GM18499 (cell line): ENCODE data around the gene FAM219B.
"Not testable (repeated sequence)": the region's sequence is repeated elsewhere in the genome, so short reads cannot be mapped to it uniquely, and the experiment has no call there.

Source experiments
- ATAC-seq: cut with Tn5 transposase; IDR thresholded peaks from one replicate; pipeline ENCODE4 v1.9.1; 2021; ENCODE audit warnings: moderate number of reproducible peaks; ENCODE audit not compliant: insufficient read depth, unreplicated experiment

The FAM219B gene

DNA sequence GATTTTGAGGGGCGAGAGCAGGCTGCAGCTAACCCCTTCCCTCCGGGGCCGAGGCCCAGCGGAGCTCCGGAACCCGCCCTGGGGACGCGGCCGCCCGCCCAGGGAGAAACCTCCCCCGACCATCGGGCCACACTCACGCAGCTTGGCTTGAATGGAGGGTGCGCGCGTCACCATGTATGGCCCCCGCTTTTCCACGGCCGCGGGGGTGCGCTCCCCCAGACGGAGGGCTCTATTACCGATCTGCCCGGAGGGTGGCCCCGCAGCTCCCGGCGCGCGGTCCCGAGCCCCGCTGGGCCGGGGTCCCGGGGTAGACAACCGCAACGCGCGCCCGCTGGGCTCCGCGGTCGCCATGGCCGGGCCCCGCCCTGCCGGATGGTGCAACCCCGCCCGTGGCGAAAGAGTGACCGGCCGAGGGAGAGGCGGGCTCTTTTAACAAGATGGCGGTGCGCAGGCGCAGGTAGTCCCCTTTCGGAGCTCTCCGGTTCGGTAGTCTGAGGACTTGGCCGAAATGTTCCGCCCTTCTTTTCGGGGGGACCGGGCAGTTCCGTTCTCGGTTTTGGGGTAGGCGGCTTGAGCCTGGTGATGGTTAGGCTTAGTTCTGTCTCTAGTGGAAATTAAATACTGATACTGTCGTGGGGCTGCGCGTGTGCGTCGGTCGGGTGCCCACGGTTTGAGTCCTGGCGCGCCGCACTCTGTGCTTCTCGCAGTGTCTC lies at the start of gene FAM219B:
Gene FAM219B (minus strand): TSS at position 402 of the 713 bp plus-strand sequence. CDS start 51 bp downstream, at position 351.
- no peak for ATAC-seq

GRCh38 chr15:74955796-74956647 lies 49.4 kb upstream of the FAM219B start:
- ATAC-seq: no peak

DNA sequence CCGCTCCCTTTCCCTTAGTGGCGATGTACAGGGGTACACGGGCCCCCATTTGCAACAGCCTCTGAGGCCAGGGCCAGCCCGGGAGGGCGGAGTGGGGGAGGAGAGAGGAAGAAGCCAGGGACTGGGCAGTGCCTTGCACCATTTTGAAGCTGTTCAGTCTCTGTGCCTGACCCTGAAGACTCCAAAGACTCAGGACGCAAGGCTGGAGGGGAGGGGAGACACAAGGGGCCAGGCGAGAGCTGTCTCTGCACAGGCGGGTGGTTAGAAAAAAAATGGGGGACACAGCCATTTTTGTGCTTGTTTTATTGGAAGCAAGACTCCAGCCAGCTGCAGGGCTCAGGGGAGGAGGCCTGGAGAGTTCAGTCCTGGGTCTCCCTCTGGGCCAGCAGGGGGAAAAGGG lies 48.4 kb upstream of the FAM219B start:
- no peak for ATAC-seq

DNA sequence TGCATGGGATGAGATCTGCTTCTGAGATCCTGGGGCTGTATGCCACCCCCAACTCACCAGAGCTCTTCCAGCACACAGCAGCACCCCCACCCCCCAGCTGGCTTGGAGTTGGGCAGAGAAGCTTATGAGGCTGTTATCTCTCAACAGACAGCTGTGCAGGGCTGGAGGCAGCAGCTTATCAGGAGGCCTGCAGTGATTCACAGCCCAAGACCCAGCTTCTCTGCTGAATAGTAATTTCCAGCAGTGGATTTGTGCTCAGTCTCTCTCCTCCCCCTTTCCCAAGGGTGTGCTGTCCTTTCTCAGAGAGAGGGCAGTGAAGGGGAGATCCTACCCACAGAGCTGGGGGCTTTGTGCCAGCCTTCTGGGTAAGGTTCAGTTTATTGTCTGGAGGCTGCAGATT lies 47.9 kb upstream of the FAM219B start:
- ATAC-seq: no peak

- no peak for ATAC-seq
Measured at GRCh38 chr15:74951006-74951405, 44.4 kb upstream of the FAM219B start.

GRCh38 chr15:74950078-74950908 lies 43.6 kb upstream of the FAM219B start:
- no peak for ATAC-seq

DNA sequence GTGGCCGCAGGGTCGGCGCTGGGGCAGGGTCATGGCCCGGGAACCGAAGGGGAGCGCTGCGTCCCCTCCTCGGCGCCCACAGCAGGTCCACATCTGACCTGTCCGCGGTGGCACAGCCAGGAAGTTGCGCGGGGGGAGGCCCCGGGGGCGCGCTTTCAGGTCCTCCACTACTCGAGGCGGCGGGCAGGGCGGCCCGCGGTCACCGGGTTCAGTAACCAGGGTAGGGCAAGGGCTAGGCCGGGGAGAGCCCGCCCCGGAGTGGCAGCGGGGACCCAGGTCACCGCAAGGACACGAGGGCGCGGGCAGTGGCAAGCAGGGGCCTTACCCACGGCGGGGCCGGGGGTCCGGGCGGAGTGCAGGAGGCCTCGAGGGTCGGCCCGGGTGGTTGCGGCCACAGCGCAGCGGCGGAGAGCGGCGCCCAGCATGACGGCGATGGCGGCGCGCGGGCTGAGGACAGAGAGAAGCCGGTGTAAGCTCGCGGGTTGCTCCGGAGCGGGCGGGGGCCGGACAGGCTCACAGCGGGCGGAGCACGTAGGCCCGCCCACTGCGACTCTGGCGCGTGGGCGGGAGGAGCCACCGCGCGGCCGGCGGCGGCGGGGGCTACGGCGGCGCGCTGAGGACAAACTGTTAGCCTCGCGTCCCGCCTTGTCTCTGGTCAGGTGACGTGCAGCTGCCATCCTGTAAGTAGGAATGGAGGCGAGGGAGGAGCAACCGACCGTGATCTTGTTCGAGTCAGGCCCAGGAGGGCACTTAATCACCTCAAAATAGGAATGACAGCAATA lies 31.1 kb upstream of the FAM219B start, which contains the start of gene COX5A:
Gene COX5A (minus strand): TSS at position 484 of the 782 bp plus-strand sequence. CDS start 59 bp downstream, at position 425.
- ATAC-seq: peak; percentile 51

GRCh38 chr15:74937272-74937589 lies 30.6 kb upstream of the FAM219B start:
- ATAC-seq: no peak

DNA sequence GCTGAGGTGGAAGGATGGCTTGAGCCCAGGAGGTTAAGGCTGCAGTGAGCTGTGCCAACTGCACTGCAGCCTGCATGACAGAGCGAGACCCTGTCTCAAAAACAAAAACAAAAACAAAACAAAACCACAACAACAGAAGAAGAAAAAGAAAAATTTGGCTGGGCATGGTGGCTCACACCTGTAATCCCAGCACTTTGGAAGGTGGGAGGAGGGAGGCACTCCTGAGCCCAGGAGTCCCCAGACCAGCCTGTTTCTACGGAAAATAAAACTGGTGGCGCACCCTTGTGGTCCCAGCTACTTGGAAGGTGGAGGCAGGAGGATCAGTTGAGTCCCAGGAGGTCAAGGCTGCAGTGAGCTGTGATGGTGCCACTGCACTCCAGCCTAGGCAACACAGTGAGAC lies 28.5 kb upstream of the FAM219B start:
- not testable (repeated sequence) for ATAC-seq

GRCh38 chr15:74933573-74933972 lies 26.9 kb upstream of the FAM219B start:
- no peak for ATAC-seq

DNA sequence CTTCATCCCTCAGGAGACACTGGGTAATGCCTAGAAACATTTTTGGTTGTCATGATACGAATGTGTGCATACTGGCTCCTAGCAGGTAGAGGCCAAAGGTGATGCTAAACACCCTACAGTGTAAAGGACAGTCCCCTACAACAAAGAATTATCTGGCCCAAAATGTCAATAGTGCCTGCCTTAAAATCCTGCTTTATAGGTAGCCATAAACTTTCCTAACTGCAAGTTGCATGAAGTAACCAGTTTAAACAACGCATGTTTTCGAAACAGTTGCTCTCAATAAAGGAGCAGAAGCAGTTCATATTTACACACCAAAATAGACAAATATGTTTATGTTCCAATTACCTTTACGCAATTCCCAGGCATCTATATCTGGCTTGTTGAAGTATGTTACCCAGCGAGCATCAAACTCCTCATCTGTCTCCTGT lies 22.1 kb upstream of the FAM219B start:
- no peak for ATAC-seq

DNA sequence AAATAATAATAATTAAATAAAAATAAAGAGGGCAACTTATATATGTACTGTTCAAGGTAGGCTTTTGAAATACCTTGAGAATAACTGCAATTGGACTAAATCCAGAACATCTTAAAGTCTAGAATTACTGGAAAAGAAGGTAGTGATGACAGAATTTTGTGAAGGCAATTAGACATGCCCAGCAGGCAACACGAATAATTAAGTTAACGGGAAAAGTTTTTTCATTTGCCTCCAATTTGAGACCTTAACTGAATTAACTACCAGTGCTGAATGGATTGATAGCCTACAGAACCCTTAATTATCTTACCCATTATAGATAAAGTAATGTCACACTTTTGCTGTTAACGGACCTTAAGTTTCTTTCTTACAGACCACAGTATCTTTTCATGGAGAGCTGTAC lies 17.9 kb upstream of the FAM219B start:
- ATAC-seq: no peak

GRCh38 chr15:74920456-74920855 lies 13.8 kb upstream of the FAM219B start:
- no peak for ATAC-seq

DNA sequence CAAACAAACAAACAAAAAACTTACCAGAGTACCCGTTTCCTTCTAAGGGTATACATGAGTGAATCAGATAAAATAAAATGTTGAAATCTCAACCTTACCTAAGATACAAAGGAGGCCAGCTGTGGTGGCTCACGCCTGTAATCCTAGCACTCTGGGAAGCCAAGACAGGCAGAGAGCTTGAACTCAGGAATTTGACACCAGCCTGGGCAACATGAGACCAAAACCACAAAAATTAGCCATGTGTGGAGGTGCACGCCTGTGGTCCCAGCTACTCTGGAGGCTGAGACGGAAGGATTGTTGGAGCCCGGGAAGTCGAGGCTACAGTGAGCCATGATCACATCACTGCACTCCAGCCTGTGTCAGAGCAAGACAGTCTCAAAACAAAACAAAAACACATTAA lies 11.0 kb upstream of the FAM219B start:
- no peak for ATAC-seq

GRCh38 chr15:74913799-74914198 lies 7.1 kb upstream of the FAM219B start:
- ATAC-seq: not testable (repeated sequence)

GRCh38 chr15:74913041-74913440 lies 6.4 kb upstream of the FAM219B start:
- no peak for ATAC-seq

GRCh38 chr15:74908635-74909034 lies 2.0 kb upstream of the FAM219B start:
- no peak for ATAC-seq

DNA sequence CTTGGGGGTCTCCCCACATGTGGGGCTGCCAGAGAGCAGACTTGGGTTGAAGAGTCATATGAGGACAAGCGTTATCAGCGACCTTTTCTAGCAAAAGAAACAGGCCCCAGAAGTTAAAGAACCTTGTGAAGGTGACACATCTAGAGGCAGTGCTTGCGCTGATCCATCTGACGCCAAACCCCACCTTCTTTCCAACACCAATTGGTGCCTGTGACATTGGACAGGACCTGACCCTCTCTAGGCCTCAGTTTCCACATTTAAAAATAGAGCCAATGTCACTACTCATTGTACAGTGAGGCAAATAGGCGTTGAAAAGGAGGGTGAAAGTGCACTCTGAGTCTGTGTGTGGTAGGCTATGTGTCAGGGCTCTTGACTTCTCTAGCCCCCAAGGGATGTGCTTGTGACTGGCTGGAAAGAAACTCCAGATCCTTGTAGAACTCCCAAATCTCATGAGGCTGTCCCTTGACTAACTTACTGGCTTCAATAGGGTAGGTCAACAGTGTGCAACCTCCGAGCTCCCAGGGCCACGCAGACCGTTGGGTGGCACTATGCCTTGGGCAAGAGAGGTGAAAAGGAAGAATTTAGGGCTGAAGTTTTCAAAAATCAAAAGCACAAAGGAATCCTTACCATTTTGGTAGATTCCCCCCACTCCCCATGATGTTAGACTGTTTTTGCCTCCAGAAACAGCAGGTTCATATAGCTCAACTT lies 666 bp upstream of the FAM219B start:
- ATAC-seq: no peak

- no peak for ATAC-seq
Measured at GRCh38 chr15:74906067-74906449, 593 bp downstream of the FAM219B start.
